Activated naive CD8-positive, alpha-beta T cell treated with anti-CD3 and anti-CD28 coated beads for 36 hours (primary cell): Measurements from ENCODE around the gene METTL15. TPM values are rescaled to one million over a fixed set of nuclear protein-coding genes. Genes with fewer than 3 reads are reported as not detected.
"Not testable (repeated sequence)": the region's sequence is repeated elsewhere in the genome, so short reads cannot be mapped to it uniquely, and the experiment has no call there.

Experiments
- DNase-seq: peaks from one replicate; pipeline ENCODE4 v3.0.0; 2021
- H3K27ac Mint-ChIP-seq: one replicate; pipeline ENCODE4 v1.8.0; 2022; ENCODE audit warnings: mild to moderate bottlenecking, moderate library complexity, mixed read lengths
- H3K27me3 Mint-ChIP-seq: one replicate; pipeline ENCODE4 v1.8.0; 2022; ENCODE audit warnings: mild to moderate bottlenecking, mixed read lengths
- H3K36me3 Mint-ChIP-seq: one replicate; pipeline ENCODE4 v1.8.0; 2021; ENCODE audit warnings: mild to moderate bottlenecking, mixed read lengths
- H3K4me1 Mint-ChIP-seq: one replicate; pipeline ENCODE4 v1.8.0; 2021; ENCODE audit warnings: mixed read lengths
- H3K4me3 Mint-ChIP-seq: one replicate; pipeline ENCODE4 v1.8.0; 2022; ENCODE audit warnings: mild to moderate bottlenecking, moderate library complexity, mixed read lengths
- H3K9me3 Mint-ChIP-seq: one replicate; pipeline ENCODE4 v1.8.0; 2022; ENCODE audit warnings: mixed read lengths
- total RNA-seq, 2 experiments: library from RNA; stranded (reverse); gene quantifications; one replicate each; pipeline ENCODE4 v1.2.3, GENCODE V29; 2021

The METTL15 gene
- 10 to 100 TPM; 17.2 TPM for total RNA-seq

- Mint-ChIP-seq H3K9me3 (no peaks in the 10 kb centered on the region), H3K36me3 (peaks cover 15% of the 10 kb centered on the region), H3K27ac (peak within 1 kb of the TSS; percentile 100), H3K4me3 (peak within 1 kb of the TSS; percentile 99), H3K27me3 (peaks cover 5% of the 10 kb centered on the region), H3K4me1 (peaks cover 36% of the 10 kb centered on the region)
- peak; percentile 98 for DNase-seq
Observed at GRCh38 chr11:28107750-28108618, at the start of gene METTL15, which contains the start of gene KIF18A. Gene METTL15 (plus strand): TSS chr11:28108388. CDS start chr11:28113335, 4,947 bp downstream. Gene KIF18A (minus strand): TSS chr11:28108156. CDS start chr11:28097947, 10,209 bp downstream.

- Mint-ChIP-seq H3K27ac (no peak overlapping the region), H3K4me1 (no peaks in the 10 kb centered on the region), H3K4me3 (no peak overlapping the region), H3K9me3 (no peaks in the 10 kb centered on the region), H3K27me3 (no peaks in the 10 kb centered on the region), H3K36me3 (peaks cover 20% of the 10 kb centered on the region)
- no peak for DNase-seq
Observed at GRCh38 chr11:28071305-28071704, 36.9 kb upstream of the METTL15 start.

DNA sequence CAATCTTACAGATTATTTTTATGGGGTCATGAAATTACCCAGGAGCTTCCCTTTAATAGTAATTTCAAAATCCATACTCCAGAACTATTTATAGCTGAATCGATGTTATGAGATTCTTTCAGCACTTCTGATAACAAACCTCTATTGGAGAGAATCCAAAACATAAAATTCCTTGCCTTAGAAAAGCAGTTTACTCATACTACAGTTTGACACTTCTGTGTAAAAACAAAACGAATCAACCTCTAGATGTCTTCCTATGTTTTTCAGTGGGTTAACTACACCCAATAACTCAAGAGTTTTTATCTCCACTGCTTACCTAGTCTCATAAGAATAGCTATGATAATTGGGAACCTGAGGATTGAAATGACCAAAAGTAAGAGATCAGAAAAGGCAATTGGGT, 35.9 kb upstream of the METTL15 start:
- no peaks in the 10 kb centered on the region for H3K9me3 Mint-ChIP-seq
- no peak overlapping the region for H3K4me3 Mint-ChIP-seq
- no peak overlapping the region for H3K27ac Mint-ChIP-seq
- H3K4me1 Mint-ChIP-seq = no peaks in the 10 kb centered on the region
- no peak for DNase-seq
- H3K36me3 Mint-ChIP-seq = peaks cover 25% of the 10 kb centered on the region
- no peaks in the 10 kb centered on the region for H3K27me3 Mint-ChIP-seq

GRCh38 chr11:28077521-28077920, 30.7 kb upstream of the METTL15 start:
- no peaks in the 10 kb centered on the region for H3K27me3 Mint-ChIP-seq
- H3K4me3 Mint-ChIP-seq = no peak overlapping the region
- DNase-seq = no peak
- no peaks in the 10 kb centered on the region for H3K9me3 Mint-ChIP-seq
- H3K27ac Mint-ChIP-seq = no peak overlapping the region
- H3K36me3 Mint-ChIP-seq = peaks cover 28% of the 10 kb centered on the region
- no peaks in the 10 kb centered on the region for H3K4me1 Mint-ChIP-seq

GRCh38 chr11:28083118-28083517, 25.1 kb upstream of the METTL15 start:
- no peak overlapping the region for H3K27ac Mint-ChIP-seq
- H3K9me3 Mint-ChIP-seq = no peaks in the 10 kb centered on the region
- DNase-seq = no peak
- H3K36me3 Mint-ChIP-seq = peaks cover 28% of the 10 kb centered on the region
- no peaks in the 10 kb centered on the region for H3K27me3 Mint-ChIP-seq
- H3K4me1 Mint-ChIP-seq = no peaks in the 10 kb centered on the region
- no peak overlapping the region for H3K4me3 Mint-ChIP-seq

GRCh38 chr11:28086569-28086968, 21.6 kb upstream of the METTL15 start:
- Mint-ChIP-seq H3K27me3 (no peaks in the 10 kb centered on the region), H3K4me3 (no peak overlapping the region)

DNA sequence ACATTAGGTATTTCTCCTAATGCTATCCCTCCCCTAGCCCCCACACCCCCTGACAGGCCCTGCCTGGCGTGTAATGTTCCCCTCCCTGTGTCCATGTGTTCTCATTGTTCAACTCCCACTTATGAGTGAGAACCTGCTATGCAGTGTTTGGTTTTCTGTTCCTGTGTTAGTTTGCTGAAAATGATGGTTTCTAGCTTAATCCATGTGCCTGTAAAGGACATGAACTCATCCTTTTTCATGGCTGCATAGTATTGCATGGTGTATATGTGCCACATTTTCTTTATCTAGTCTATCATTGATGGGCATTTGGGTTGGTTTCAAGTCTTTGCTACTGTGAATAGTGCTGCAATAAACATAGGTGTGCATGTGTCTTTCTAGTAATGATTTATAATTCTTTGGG, 21.0 kb upstream of the METTL15 start:
- DNase-seq, H3K4me3 Mint-ChIP-seq, H3K27me3 Mint-ChIP-seq, H3K27ac Mint-ChIP-seq, H3K4me1 Mint-ChIP-seq, H3K9me3 Mint-ChIP-seq: not testable (repeated sequence)
- peaks cover 19% of the 10 kb centered on the region for H3K36me3 Mint-ChIP-seq

More at GRCh38 chr11:28086569-28086968, 21.6 kb upstream of the METTL15 start:
- peaks cover 23% of the 10 kb centered on the region for H3K36me3 Mint-ChIP-seq
- no peaks in the 10 kb centered on the region for H3K9me3 Mint-ChIP-seq
- no peak overlapping the region for H3K27ac Mint-ChIP-seq
- H3K4me1 Mint-ChIP-seq = no peaks in the 10 kb centered on the region
- DNase-seq = no peak

DNA sequence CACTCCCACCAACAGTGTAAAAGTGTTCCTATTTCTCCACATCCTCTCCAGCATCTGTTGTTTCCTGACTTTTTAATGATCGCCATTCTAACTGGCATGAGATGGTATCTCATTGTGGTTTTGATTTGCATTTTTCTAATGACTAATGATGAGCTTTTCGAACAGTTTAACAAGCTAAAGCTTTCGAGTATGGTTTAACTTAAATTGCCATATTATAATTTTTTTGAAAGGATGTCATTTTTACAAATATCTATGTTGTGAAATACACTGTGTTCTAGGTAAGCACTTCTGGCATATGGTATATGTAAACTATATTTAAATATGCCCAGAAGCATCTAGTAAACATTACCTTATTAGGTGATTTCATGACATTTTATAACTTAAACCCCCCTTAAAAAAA, 20.5 kb upstream of the METTL15 start:
- not testable (repeated sequence) for H3K27ac Mint-ChIP-seq, H3K4me1 Mint-ChIP-seq, H3K9me3 Mint-ChIP-seq, H3K4me3 Mint-ChIP-seq, H3K27me3 Mint-ChIP-seq, DNase-seq
- peaks cover 17% of the 10 kb centered on the region for H3K36me3 Mint-ChIP-seq

DNA sequence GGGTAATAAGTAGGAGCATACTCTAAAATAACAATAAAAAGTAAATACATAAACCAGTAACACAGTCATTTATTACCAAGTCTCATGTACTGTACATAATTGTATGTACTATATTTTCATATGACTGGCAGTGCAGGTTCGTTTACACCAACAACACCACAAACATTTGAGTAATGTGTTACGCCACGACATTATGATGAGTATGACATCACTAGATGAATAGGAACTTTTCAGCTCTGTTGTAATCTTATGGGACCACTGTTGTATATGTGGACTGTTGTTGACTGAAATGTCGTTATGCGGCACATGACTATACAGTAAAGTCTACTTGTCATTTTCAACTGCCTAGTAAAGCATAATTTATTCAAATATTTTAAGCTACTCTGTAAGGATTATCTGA, 18.8 kb upstream of the METTL15 start:
- Mint-ChIP-seq H3K4me3 (no peak overlapping the region), H3K27me3 (no peaks in the 10 kb centered on the region)

GRCh38 chr11:28090052-28090749, 18.0 kb upstream of the METTL15 start:
- H3K36me3 Mint-ChIP-seq = peaks cover 21% of the 10 kb centered on the region
- no peak overlapping the region for H3K27ac Mint-ChIP-seq
- no peak for DNase-seq
- no peak overlapping the region for H3K4me3 Mint-ChIP-seq
- H3K27me3 Mint-ChIP-seq = no peaks in the 10 kb centered on the region
- H3K9me3 Mint-ChIP-seq = no peaks in the 10 kb centered on the region
- no peaks in the 10 kb centered on the region for H3K4me1 Mint-ChIP-seq

More for the DNA sequence above, 18.8 kb upstream of the METTL15 start:
- no peaks in the 10 kb centered on the region for H3K9me3 Mint-ChIP-seq
- H3K36me3 Mint-ChIP-seq = peaks cover 21% of the 10 kb centered on the region
- no peak overlapping the region for H3K27ac Mint-ChIP-seq
- no peak for DNase-seq
- no peaks in the 10 kb centered on the region for H3K4me1 Mint-ChIP-seq

- no peak overlapping the region for H3K27ac Mint-ChIP-seq
- DNase-seq = no peak
- no peaks in the 10 kb centered on the region for H3K4me1 Mint-ChIP-seq
- no peaks in the 10 kb centered on the region for H3K9me3 Mint-ChIP-seq
- H3K36me3 Mint-ChIP-seq = peaks cover 23% of the 10 kb centered on the region
- no peaks in the 10 kb centered on the region for H3K27me3 Mint-ChIP-seq
- H3K4me3 Mint-ChIP-seq = no peak overlapping the region
Observed at GRCh38 chr11:28092786-28093185, 15.4 kb upstream of the METTL15 start.

DNA sequence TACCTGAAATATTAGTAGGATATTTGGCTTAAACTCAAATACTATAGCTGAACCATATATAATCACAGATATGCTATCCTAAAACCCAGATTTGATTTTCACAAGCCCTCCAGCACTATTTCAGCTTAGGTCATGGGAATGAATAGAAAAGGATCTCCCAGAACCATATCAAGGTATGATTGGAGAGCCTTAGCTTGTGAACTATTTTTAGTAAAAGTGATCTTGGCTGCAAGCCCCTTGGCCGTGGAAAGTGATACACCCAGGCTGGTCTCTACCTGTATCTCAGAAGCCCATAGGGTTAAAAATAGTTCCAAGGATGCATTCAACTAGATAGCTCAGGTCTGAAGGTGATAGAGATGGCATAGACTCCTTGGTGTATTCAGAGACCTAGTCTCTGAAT, 9.9 kb upstream of the METTL15 start:
- Mint-ChIP-seq H3K4me3 (no peak overlapping the region), H3K27me3 (no peaks in the 10 kb centered on the region), H3K27ac (no peak overlapping the region), H3K4me1 (no peaks in the 10 kb centered on the region), H3K36me3 (peaks cover 27% of the 10 kb centered on the region), H3K9me3 (no peaks in the 10 kb centered on the region)
- no peak for DNase-seq

GRCh38 chr11:28099715-28100114, 8.5 kb upstream of the METTL15 start:
- DNase-seq = no peak
- Mint-ChIP-seq H3K27me3 (no peaks in the 10 kb centered on the region), H3K9me3 (no peaks in the 10 kb centered on the region), H3K27ac (no peak overlapping the region), H3K4me3 (no peak overlapping the region), H3K4me1 (no peaks in the 10 kb centered on the region), H3K36me3 (peaks cover 24% of the 10 kb centered on the region)

DNA sequence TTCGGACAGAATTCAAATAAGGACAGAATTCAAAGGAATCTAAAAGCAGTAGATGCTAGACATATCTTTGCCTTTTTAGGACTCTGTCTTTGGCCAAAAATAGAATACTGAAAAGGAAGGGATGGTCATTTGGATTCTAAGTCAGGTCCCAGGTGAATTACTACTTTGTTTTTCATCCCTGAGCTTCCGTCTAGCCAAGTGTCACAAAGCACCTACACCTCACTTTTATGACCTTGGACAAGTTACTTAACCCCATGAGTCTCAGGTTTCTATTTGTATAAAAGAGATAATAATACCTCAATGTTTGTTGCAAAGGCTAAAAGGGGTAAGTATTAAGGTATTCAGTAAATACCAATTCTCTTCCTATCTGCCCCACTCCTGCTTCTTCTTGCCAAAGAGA, 7.5 kb upstream of the METTL15 start:
- H3K27me3 Mint-ChIP-seq = no peaks in the 10 kb centered on the region
- peaks cover 19% of the 10 kb centered on the region for H3K36me3 Mint-ChIP-seq
- H3K4me3 Mint-ChIP-seq = no peak overlapping the region
- H3K4me1 Mint-ChIP-seq = peaks cover 3% of the 10 kb centered on the region
- no peaks in the 10 kb centered on the region for H3K9me3 Mint-ChIP-seq
- DNase-seq = no peak
- H3K27ac Mint-ChIP-seq = no peak overlapping the region

DNA sequence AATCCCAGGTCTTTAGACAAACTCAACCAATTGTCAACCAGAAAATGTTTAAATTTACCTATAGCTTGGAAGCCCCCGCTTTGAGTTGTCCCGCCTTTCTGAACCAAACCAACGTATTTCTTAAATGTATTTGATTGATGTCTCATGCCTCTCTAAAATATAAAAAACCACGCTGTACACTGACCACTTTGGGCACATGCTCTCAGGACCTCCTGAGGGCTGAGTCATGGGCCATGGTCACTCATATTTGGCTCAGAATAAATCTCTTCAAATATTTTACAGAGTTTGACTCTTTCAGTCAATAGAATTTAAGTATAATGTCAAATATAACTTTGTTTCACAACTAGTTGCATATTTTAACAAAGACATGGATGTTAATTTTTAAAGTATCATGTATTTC, 5.9 kb upstream of the METTL15 start:
- H3K9me3 Mint-ChIP-seq, H3K4me3 Mint-ChIP-seq, H3K27ac Mint-ChIP-seq, H3K4me1 Mint-ChIP-seq, DNase-seq, H3K27me3 Mint-ChIP-seq: not testable (repeated sequence)
- peaks cover 16% of the 10 kb centered on the region for H3K36me3 Mint-ChIP-seq
